H1 (cell line): ENCODE results near the gene CBR4. TPM values are rescaled to one million over a fixed set of nuclear protein-coding genes. Genes with fewer than 3 reads are reported as not detected.
A peak's percentile ranks its signal among the peaks of the same experiment; 100 is the strongest.

Experiments
- KDM5A ChIP-seq: fragments of 200-600 bp; IDR thresholded peaks from 2 replicates; pipeline ENCODE4 v1.7.1; 2012; ENCODE audit warnings: mild to moderate bottlenecking, low read length, inconsistent platforms, mixed read lengths
- PHF8 ChIP-seq: fragments of 200-600 bp; sonication (generic); conservative IDR thresholded peaks from 2 replicates; pipeline ENCODE4 v1.7.1; 2012; ENCODE audit warnings: low read depth, mild to moderate bottlenecking, inconsistent platforms, low read length, moderate library complexity
- SAP30 ChIP-seq: fragments of 300-600 bp; sonication (generic); IDR thresholded peaks from 2 replicates; pipeline ENCODE4 v1.7.1; 2012; ENCODE audit warnings: low read length, moderate library complexity, mild to moderate bottlenecking, inconsistent platforms; ENCODE audit not compliant: insufficient read depth, insufficient replicate concordance
- TAF1 ChIP-seq: IDR thresholded peaks from 2 replicates; pipeline ENCODE4 v1.6.1; 2011; ENCODE audit warnings: mild to moderate bottlenecking, low read depth, low read length
- YY1 ChIP-seq: IDR thresholded peaks from 2 replicates; pipeline ENCODE4 v1.6.1; 2011; ENCODE audit warnings: low read depth, mild to moderate bottlenecking, low read length
- polyA plus RNA-seq, 7 experiments: library from polyadenylated mRNA; depleted of rRNA in 3 of 7; stranded (reverse) in 5 of 7; unstranded in 2 of 7; fragments of >200 nt in 5 of 7; fragments of 200-250 nt in 2 of 7; gene quantifications; 1 replicate in 5 of 7; 2 replicates in 1 of 7; 4 replicates in 1 of 7; pipeline versions ENCODE4 v1.2.1 to v1.2.3, GENCODE V29; 2011 to 2013; ENCODE audit warnings: missing spikeins in 2 of 7, mixed read lengths in 2 of 7
- total RNA-seq: library from RNA; stranded (reverse); fragmentation: NEBNext Ultra II Directional; extraction: Animal tissue kit (Norgen Biotek cat#: 25700); gene quantifications from 2 replicates; pipeline ENCODE4 v1.2.1, GENCODE V29; 2021
- TF ChIP-seq, protein P1 (sequence below): fragments of 300-600 bp; sonication (generic); IDR thresholded peaks from 2 replicates; pipeline ENCODE4 v1.7.1; 2012; ENCODE audit warnings: low read length, moderate library complexity, mild to moderate bottlenecking, inconsistent platforms; ENCODE audit not compliant: insufficient replicate concordance
- TF ChIP-seq, protein P2 (sequence below): IDR thresholded peaks from 2 replicates; pipeline ENCODE4 v1.6.1; 2011; ENCODE audit warnings: low read depth, mild to moderate bottlenecking, low read length; ENCODE audit not compliant: insufficient read depth
- TF ChIP-seq, protein P3 (sequence below): IDR thresholded peaks from 2 replicates; pipeline ENCODE4 v1.6.1; 2012; ENCODE audit warnings: inconsistent platforms

The CBR4 gene
- total and polyA plus RNA-seq, 2 of the 8 experiments (the other 6 are each of a cell fraction or from before 2014, with no cell fraction given): 8.6 to 29.5 TPM

DNA sequence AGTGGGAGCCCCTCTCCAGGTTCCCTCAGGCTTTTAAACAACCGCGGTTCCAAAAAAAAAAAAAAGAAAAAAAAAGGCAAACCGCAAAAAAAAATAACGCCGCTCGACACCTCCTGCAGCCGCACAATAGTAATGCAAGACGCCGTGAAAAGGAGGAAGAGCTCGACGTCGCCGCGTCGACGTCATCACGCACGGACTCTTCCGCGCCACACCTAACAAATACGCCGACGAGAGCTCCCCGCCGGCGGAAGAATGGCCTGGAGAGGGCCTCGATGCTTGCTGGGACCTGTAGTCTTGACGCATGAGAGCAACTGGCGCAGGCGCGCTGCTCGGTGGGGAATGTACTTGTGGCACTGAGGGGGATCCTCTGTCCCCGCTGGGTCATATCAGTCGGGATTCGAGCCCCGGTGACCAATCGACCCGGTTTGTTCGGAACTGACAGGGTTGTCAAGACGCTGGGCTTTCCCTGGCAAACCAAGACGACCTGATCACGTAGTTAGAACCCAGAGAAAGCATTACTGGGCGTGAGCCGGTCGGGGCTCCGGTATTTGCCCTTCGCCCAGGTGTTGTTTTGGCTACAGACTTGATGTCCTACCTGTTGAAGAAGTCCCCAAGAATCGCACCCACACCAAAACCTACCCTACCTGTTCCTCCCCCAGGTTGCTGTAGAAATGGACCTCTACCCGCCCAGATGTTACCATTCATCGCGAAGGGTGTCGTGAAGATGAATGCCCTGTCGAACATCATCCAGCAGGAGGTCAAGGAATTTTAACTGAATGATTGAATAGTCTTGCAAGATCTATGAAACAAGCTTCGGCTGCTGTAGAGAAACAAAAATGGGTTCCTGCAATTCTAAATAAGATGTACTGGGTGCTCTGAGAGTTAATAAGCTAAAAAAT lies at the start of gene CBR4 (continued):
- TF ChIP-seq, protein P1, sequence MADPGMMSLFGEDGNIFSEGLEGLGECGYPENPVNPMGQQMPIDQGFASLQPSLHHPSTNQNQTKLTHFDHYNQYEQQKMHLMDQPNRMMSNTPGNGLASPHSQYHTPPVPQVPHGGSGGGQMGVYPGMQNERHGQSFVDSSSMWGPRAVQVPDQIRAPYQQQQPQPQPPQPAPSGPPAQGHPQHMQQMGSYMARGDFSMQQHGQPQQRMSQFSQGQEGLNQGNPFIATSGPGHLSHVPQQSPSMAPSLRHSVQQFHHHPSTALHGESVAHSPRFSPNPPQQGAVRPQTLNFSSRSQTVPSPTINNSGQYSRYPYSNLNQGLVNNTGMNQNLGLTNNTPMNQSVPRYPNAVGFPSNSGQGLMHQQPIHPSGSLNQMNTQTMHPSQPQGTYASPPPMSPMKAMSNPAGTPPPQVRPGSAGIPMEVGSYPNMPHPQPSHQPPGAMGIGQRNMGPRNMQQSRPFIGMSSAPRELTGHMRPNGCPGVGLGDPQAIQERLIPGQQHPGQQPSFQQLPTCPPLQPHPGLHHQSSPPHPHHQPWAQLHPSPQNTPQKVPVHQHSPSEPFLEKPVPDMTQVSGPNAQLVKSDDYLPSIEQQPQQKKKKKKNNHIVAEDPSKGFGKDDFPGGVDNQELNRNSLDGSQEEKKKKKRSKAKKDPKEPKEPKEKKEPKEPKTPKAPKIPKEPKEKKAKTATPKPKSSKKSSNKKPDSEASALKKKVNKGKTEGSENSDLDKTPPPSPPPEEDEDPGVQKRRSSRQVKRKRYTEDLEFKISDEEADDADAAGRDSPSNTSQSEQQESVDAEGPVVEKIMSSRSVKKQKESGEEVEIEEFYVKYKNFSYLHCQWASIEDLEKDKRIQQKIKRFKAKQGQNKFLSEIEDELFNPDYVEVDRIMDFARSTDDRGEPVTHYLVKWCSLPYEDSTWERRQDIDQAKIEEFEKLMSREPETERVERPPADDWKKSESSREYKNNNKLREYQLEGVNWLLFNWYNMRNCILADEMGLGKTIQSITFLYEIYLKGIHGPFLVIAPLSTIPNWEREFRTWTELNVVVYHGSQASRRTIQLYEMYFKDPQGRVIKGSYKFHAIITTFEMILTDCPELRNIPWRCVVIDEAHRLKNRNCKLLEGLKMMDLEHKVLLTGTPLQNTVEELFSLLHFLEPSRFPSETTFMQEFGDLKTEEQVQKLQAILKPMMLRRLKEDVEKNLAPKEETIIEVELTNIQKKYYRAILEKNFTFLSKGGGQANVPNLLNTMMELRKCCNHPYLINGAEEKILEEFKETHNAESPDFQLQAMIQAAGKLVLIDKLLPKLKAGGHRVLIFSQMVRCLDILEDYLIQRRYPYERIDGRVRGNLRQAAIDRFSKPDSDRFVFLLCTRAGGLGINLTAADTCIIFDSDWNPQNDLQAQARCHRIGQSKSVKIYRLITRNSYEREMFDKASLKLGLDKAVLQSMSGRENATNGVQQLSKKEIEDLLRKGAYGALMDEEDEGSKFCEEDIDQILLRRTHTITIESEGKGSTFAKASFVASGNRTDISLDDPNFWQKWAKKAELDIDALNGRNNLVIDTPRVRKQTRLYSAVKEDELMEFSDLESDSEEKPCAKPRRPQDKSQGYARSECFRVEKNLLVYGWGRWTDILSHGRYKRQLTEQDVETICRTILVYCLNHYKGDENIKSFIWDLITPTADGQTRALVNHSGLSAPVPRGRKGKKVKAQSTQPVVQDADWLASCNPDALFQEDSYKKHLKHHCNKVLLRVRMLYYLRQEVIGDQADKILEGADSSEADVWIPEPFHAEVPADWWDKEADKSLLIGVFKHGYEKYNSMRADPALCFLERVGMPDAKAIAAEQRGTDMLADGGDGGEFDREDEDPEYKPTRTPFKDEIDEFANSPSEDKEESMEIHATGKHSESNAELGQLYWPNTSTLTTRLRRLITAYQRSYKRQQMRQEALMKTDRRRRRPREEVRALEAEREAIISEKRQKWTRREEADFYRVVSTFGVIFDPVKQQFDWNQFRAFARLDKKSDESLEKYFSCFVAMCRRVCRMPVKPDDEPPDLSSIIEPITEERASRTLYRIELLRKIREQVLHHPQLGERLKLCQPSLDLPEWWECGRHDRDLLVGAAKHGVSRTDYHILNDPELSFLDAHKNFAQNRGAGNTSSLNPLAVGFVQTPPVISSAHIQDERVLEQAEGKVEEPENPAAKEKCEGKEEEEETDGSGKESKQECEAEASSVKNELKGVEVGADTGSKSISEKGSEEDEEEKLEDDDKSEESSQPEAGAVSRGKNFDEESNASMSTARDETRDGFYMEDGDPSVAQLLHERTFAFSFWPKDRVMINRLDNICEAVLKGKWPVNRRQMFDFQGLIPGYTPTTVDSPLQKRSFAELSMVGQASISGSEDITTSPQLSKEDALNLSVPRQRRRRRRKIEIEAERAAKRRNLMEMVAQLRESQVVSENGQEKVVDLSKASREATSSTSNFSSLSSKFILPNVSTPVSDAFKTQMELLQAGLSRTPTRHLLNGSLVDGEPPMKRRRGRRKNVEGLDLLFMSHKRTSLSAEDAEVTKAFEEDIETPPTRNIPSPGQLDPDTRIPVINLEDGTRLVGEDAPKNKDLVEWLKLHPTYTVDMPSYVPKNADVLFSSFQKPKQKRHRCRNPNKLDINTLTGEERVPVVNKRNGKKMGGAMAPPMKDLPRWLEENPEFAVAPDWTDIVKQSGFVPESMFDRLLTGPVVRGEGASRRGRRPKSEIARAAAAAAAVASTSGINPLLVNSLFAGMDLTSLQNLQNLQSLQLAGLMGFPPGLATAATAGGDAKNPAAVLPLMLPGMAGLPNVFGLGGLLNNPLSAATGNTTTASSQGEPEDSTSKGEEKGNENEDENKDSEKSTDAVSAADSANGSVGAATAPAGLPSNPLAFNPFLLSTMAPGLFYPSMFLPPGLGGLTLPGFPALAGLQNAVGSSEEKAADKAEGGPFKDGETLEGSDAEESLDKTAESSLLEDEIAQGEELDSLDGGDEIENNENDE: no peak
- no peak for TF ChIP-seq KDM5A
- TF ChIP-seq, protein P2, sequence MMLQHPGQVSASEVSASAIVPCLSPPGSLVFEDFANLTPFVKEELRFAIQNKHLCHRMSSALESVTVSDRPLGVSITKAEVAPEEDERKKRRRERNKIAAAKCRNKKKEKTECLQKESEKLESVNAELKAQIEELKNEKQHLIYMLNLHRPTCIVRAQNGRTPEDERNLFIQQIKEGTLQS: no peak
- TF ChIP-seq SAP30: no peak
- TF ChIP-seq YY1: no peak
- TF ChIP-seq, protein P3, sequence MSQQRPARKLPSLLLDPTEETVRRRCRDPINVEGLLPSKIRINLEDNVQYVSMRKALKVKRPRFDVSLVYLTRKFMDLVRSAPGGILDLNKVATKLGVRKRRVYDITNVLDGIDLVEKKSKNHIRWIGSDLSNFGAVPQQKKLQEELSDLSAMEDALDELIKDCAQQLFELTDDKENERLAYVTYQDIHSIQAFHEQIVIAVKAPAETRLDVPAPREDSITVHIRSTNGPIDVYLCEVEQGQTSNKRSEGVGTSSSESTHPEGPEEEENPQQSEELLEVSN: no peak
- TF ChIP-seq PHF8: peak; percentile 58
- peak; percentile 86 for TF ChIP-seq TAF1
